HPDE6-E6E7 (cell line): ENCODE data around the gene TBC1D19.

ENCODE experiments used
- DNase-seq: peaks from one replicate; pipeline ENCODE4 v3.0.0; 2011; ENCODE audit warnings: missing footprints; ENCODE audit errors: extremely low spot score

The TBC1D19 gene

DNA sequence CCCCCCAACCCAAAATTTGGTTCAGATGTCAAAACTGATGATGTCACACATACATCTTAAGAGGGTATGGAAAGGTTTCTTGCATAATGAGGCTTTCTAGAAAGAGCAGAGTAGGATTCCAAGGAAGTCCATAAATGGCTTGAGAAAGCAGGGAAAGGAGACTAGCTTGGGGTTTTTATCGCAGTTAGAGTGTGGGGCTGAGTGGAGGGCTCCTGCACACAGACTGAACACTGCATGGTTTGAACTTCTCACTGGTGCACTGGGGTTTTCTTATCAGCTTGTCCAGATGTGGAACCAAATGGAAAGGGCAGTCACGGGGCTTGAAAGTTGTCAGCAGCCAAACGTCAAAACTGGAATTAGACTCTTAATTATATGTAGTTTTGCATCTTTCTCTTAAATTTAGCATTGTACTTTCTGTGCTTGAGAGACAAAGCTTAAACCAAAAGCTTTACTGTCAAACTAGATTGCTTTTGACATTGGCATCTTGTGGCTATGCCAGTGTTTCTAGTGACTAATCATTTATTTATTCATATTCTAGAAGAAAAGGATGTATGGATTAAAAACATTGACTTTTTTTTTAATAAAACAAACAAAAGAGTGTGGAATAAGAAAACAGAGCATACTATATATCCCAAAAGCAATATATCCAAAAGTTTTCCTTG, 198.4 kb downstream of the TBC1D19 start:
- no peak for DNase-seq

GRCh38 chr4:26782830-26783202, 198.9 kb downstream of the TBC1D19 start:
- no peak for DNase-seq

- DNase-seq, result no peak
Observed at GRCh38 chr4:26784207-26784865, 200.5 kb downstream of the TBC1D19 start.

GRCh38 chr4:26785312-26785711, 201.4 kb downstream of the TBC1D19 start:
- no peak for DNase-seq

DNA sequence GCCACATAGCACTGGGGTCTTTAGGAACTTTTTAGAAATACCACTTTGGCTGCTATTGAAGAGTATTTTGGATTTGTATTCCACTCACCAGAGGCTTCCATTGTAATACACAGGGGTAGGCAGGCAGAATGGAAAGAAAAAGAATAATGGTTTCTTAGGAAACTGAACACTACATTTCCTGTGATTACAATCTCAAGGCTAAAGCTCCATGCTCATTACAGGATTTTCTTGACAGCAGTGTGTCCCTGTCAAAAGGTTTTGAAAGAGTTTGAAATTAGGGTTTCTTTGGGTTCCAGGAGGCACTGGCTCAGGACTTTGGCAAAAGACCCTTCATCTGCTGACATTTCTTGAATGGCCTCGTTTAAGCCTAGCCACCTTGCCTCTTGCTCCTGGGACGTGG, 201.9 kb downstream of the TBC1D19 start:
- DNase-seq, result no peak

- DNase-seq, result no peak
Observed at GRCh38 chr4:26786916-26787315, 203.0 kb downstream of the TBC1D19 start.

DNA sequence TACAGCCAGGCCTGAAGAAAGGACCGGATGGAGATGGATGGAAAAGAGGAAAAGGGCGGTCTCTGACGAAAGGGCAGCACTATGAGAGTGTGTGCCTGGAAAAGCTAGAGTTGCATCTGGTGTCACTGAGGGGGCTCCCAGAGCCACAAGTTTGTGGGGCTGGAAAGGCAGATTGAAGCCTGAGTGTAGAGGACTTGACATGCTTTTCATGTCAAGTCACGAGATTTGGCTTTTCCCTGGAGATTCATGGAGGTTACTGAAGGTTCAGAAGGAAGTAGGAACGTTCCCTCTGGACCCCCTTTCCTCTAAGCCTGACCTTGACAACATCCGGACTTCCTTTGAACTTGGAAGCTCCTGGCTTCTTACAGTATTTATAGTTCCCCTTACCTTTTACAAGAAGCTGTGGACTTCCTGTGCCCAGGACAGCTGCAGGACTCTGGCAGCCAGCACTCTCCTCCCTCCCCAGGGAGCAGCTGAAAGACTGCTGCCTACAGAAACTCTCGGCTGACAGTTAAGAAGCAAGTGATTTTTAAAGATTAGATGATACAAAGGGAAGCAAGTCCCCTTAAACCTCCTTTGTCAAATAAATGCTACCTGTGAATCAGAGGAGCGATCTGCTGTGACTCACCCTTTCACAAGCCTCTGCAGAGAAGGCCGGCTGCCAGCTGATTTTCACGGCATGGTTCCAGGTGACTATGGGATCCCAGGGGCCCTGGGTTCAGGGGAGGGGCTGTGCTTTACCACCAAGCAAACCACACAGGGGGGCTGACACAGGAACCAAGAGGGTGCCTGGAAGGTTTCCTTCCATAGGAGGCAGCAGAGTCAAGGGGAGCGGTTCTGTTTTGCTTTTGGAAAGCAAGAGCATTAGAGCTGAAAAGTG, 203.8 kb downstream of the TBC1D19 start:
- DNase-seq, result peak; percentile 78

GRCh38 chr4:26788341-26788733, 204.5 kb downstream of the TBC1D19 start:
- no peak for DNase-seq

GRCh38 chr4:26789208-26789607, 205.3 kb downstream of the TBC1D19 start:
- DNase-seq, result no peak

DNA sequence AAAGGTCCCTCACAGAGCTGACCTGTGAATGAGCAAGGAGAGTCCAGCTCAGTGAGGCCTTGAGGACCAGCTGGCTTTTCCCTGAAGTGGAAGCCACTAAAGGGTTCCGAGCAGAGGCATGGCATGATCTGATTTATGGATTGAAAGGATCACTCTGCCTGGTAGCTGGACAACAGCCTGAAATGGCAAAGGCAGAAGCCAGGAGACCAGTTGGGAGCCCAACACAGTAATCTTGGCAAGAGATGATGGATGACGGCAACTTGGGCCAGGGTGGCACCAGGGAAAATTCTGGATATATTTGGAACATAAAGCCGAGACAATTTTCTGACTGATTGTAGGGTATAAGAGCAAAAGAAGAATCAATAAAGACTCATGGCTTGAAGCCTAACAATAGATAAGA, 207.5 kb downstream of the TBC1D19 start:
- DNase-seq, result no peak

DNA sequence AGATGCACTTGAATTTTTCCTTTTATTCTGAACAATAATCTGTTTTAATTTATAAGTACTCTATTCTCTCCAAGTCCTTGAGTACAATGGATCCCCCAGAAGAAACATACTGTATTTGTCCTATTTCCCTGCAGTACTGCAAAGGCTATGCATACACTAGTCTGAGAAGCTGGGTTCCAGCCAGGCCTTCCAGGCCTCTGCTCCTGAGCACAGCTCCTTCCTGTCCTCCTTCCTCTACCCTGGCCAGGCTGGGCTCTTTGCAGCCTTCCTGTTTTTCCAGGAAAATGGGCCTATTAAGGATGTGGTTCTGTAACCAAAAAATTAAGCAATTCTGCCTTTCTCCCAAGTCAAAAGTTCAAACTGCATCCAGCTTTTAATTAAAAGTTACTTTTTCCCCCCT, 208.8 kb downstream of the TBC1D19 start:
- no peak for DNase-seq

- DNase-seq, result no peak
Observed at GRCh38 chr4:26793735-26794134, 209.9 kb downstream of the TBC1D19 start.

DNA sequence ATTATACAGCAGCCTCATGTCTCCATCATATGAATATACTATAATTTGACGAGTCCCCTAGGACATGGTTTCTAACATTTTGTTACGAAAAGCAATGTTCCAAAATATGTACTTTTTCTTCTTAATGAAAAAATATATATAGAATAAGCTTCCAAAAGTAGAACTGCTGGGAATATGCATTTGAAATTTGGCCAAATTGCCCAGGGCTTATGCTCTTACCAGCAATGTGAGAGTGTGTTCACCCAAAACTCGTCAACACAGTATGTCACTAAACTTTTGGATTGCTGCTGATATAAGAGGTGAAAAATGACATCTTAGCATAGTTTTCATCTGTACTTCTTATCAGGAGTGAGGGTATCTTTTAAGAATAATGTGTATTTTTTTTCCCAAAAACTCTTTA, 212.2 kb downstream of the TBC1D19 start:
- no peak for DNase-seq

DNA sequence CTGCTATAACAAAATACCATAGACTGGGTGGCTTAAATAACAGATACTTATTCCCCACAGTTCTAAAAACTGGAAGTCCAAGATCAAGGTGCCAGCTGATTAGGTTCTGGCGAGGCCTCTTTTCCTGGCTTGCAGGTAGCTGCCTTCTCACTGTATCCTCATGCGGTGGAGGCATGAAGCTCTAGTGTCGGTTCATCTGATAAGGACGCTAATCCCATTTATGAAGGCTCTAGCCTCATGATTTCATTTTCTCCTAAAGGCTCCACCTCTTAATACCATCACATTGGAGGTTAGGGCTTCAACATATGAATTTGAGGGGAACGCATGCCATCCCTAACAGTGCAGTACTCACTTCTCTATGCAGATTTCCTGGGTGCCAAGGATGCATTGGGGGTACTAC, 218.9 kb downstream of the TBC1D19 start:
- no peak for DNase-seq

GRCh38 chr4:26803211-26803861, 219.5 kb downstream of the TBC1D19 start:
- no peak for DNase-seq

- no peak for DNase-seq
Observed at GRCh38 chr4:26804451-26804850, 220.6 kb downstream of the TBC1D19 start.

- DNase-seq, result no peak
Observed at GRCh38 chr4:26804925-26805324, 221.0 kb downstream of the TBC1D19 start.
